Adrenal gland (tissue), 5 donors: ENCODE results near the gene AMPD1.

Experiments used
- CTCF ChIP-seq, 6 experiments: fragments of 450-650 bp in 4 of 6; fragments of 200-600 bp in 2 of 6; sonication (generic) in 1 of 6; IDR thresholded peaks; 1 replicate in 5 of 6; 2 replicates in 1 of 6; pipeline versions ENCODE4 v1.5.1 to v1.8.0; 2016 to 2021; ENCODE audit warnings: antibody characterized with exemption in 6 of 6, mild to moderate bottlenecking in 2 of 6, moderate library complexity in 1 of 6
- POLR2A ChIP-seq, 2 donors: fragments of 450-650 bp; IDR thresholded peaks; one replicate each; pipeline ENCODE4 v1.6.1; 2017; ENCODE audit warnings: antibody characterized with exemption in 2 of 2, mild to moderate bottlenecking in 2 of 2, moderate library complexity in 1 of 2
- donor health status: DM: no; HTN: no; CAD: no.

- TF ChIP-seq CTCF (IDR thresholded peaks at IDR 0.05) (no peak), POLR2A (IDR thresholded peaks at IDR 0.05) (no peak)
Observed at GRCh38 chr1:114720492-114720891, 25.1 kb upstream of the AMPD1 start.
